ENCODE data around the gene PSKH1. TPM values are rescaled to one million over a fixed set of nuclear protein-coding genes. Genes with fewer than 3 reads are reported as not detected.
A peak's percentile ranks its signal among the peaks of the same experiment; 100 is the strongest.

Gene PSKH1
- total and polyA plus RNA-seq, 3 donors from 2014 or later: 47.7 to 66.8 (median 50.5) TPM

DNA sequence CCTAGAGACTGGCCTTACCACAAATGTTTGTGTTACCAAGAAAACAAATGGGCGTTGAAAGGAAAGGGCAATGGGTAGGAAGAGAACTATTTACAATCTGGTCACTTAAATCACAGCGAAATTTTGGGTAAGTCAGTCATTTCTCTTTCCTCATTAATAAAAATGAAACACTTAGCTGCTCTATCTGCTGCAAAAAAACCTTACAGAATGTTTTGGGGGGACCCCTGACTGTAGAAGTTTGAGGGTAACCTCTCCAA lies 47.1 kb upstream of the PSKH1 start:
- H3K9me3 ChIP-seq: no peaks in the 10 kb centered on the region
- H3K36me3 ChIP-seq (ENCODE audit: low read depth, missing control alignments): no peaks in the 10 kb centered on the region
- DNase-seq: no peak
- WGBS, 2 donors: 5 to 7% methylated on average over 2 of the region's 2 CpGs
- peak overlapping the region; percentile 88 for H3K4me3 ChIP-seq
- no peaks in the 10 kb centered on the region for H3K27me3 ChIP-seq
- H3K4me1 ChIP-seq: peaks cover 47% of the 10 kb centered on the region
- no peak for TF ChIP-seq POLR2A (IDR thresholded peaks at IDR 0.05)
- intact Hi-C loops (cut with DNase I; ENCODE audit: low total_unique reads): no loop called here
- H3K27ac ChIP-seq: peak overlapping the region; percentile 89 to 99

DNA sequence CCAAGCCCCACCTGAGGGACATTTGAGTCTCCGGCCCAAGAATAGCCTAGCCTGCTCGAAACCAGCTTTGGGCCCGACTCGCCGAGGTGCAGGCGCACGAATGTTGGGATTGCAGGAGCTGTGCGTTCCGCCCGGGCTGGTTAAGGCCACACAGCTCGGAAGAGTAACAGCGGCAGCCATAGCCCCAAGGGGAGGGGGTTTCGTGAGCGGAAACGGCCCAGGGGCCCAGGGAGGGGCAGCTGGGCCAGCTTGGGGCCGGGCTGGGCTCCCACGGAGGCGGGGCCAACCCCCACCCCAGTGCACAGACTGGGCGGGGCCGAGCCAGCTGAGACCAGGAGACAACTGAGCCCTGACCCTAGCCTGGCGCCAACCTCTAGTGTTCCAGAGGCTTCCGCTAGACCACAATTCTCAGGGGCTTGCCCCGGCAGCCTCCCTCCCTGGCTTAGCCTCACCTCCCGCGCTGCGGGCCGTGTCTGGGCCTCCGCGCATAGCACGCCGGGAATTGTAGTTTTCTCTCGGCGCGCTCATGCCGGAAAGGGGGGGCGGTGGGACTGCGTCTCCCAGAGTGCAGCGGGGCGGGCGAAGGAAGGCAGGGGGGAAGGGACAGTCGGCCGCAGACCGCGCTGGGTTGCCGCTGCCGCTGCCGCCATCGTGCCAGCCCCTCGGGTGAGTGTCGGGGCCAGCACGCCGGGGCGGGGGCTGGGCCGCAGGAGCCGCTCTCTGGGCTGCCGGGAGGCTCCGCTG lies 46.6 kb upstream of the PSKH1 start, which contains the start of gene NUTF2:
TSS of gene NUTF2 (plus strand) at position 614 of the 744 bp plus-strand sequence. CDS start 18,198 bp downstream, outside the sequence.
- Histone ChIP-seq H3K36me3 (ENCODE audit: low read depth, missing control alignments) (no peaks in the 10 kb centered on the region), H3K4me1 (peaks cover 47% of the 10 kb centered on the region), H3K27ac (peak within 1 kb of the TSS; percentile 89 to 99), H3K4me3 (peak within 1 kb of the TSS; percentile 88), H3K27me3 (no peaks in the 10 kb centered on the region), H3K9me3 (no peaks in the 10 kb centered on the region)
- WGBS, 2 donors: 1 to 6% methylated on average over 7 to 44 of the region's 57 CpGs
- intact Hi-C loops (cut with DNase I; ENCODE audit: low total_unique reads): no loop called here
- TF ChIP-seq, protein P1, sequence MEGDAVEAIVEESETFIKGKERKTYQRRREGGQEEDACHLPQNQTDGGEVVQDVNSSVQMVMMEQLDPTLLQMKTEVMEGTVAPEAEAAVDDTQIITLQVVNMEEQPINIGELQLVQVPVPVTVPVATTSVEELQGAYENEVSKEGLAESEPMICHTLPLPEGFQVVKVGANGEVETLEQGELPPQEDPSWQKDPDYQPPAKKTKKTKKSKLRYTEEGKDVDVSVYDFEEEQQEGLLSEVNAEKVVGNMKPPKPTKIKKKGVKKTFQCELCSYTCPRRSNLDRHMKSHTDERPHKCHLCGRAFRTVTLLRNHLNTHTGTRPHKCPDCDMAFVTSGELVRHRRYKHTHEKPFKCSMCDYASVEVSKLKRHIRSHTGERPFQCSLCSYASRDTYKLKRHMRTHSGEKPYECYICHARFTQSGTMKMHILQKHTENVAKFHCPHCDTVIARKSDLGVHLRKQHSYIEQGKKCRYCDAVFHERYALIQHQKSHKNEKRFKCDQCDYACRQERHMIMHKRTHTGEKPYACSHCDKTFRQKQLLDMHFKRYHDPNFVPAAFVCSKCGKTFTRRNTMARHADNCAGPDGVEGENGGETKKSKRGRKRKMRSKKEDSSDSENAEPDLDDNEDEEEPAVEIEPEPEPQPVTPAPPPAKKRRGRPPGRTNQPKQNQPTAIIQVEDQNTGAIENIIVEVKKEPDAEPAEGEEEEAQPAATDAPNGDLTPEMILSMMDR (IDR thresholded peaks at IDR 0.05): peak in 2 of 3 experiments; percentile 9 to 18
- TF ChIP-seq POLR2A (IDR thresholded peaks at IDR 0.05): no peak
- peak; percentile 96 for DNase-seq

DNA sequence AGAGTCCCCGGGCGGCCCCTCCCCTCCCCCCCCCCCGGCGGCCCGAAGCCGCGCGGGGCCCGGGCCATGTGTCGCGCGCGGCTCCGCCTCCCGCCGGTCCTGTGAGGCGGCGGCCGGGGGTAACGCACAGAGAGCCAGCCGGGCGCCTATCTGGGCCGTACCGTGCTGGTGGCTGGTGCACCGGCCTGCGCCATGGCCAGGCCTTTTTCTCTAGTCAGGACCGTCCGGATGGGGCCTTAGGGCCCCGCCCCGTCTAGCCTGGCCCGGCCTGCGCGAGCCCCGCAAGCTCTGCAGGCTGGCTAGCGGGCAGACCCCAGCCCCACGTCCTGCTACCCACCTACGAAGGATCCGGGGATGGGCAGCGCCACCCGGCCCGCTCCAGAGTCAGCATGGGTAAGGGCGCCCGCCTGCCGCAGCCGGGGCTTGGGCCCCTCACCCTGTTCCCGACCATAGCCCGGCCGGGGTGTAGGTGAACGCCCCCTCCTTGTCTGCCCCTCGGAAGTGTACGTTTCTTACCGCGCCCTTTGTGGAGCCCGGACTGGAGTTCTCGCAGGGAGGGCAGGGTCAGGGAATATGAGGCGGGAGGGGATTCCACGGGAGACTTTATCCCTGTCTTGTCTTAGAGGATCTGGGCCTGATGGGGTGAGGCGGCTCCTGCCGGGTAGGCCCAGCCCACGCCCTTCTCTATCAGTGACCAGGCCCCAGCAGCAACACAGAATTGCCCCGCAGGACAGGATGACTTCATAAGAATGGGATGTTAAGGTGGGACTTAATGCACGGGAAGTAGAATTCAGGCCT lies 45.8 kb upstream of the PSKH1 start, which contains the start of gene CENPT:
TSS of gene CENPT (minus strand) at position 630 of the 798 bp plus-strand sequence. CDS start 13,834 bp downstream, outside the sequence.
- peak within 1 kb of the TSS; percentile 89 to 99 for H3K27ac ChIP-seq

DNA sequence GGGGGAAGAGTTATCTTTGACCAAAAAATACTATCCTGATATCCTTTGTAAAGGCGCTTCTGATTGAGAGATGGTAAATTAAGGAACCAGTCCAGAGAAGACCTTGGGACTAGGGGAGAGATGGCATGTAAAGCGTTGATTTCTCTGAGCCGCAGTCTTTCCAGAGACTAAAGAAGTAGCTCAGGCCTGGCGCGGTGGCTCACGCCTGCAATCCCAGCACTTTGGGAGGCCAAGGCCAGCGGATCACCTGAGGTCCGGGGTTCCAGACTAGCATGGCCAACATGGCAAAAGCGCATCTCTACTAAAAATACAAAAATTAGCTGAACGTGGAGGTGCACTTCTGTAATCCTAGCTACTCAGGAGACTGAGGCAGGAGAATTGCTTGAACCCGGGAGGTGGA lies 44.9 kb upstream of the PSKH1 start:
- peaks cover 47% of the 10 kb centered on the region for H3K4me1 ChIP-seq
- no peaks in the 10 kb centered on the region for H3K36me3 ChIP-seq (ENCODE audit: low read depth, missing control alignments)
- TF ChIP-seq POLR2A (IDR thresholded peaks at IDR 0.05): no peak
- TF ChIP-seq, protein P1 (IDR thresholded peaks at IDR 0.05): no peak
- H3K27me3 ChIP-seq: no peaks in the 10 kb centered on the region
- peak overlapping the region; percentile 88 for H3K4me3 ChIP-seq
- 39 to 47% methylated on average over 11 of the region's 11 CpGs for WGBS, 2 donors
- intact Hi-C loops (cut with DNase I; ENCODE audit: low total_unique reads): no loop called here
- H3K9me3 ChIP-seq: no peaks in the 10 kb centered on the region
- DNase-seq: no peak
- peak overlapping the region; percentile 89 to 99 for H3K27ac ChIP-seq

More for the DNA sequence above, 45.8 kb upstream of the PSKH1 start, which contains the start of gene CENPT:
- peaks cover 47% of the 10 kb centered on the region for H3K4me1 ChIP-seq
- no peak for TF ChIP-seq POLR2A (IDR thresholded peaks at IDR 0.05)
- TF ChIP-seq, protein P1 (IDR thresholded peaks at IDR 0.05): no peak
- DNase-seq: peak; percentile 70
- no peaks in the 10 kb centered on the region for H3K27me3 ChIP-seq
- no peaks in the 10 kb centered on the region for H3K9me3 ChIP-seq
- peak within 1 kb of the TSS; percentile 88 for H3K4me3 ChIP-seq
- 0 to 1% methylated on average over 2 to 36 of the region's 62 CpGs for WGBS, 2 donors
- intact Hi-C loops (cut with DNase I; ENCODE audit: low total_unique reads): no loop called here
- no peaks in the 10 kb centered on the region for H3K36me3 ChIP-seq (ENCODE audit: low read depth, missing control alignments)

DNA sequence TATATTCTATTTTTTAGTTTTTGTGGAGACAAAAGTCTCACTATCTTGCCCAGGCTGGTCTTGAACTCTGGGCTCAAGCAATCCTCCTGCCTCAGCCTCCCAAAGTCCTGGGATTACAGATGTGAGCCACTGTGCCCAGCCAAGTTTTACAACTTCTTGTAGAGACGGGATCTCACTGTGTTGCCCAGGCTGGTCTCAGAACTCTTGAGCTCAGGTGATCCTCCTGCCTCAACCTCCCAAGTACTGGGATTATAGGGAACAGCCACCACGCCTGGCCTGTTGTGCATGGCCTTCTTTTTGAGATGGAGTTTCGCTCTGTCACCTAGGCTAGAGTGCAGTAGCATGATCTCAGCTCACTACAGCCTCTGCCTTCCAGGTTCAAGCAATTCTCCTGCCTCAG lies 39.4 kb upstream of the PSKH1 start:
- Histone ChIP-seq H3K36me3 (ENCODE audit: low read depth, missing control alignments) (no peaks in the 10 kb centered on the region), H3K27ac (no peak overlapping the region), H3K4me1 (peaks cover 33% of the 10 kb centered on the region), H3K4me3 (no peak overlapping the region), H3K9me3 (no peaks in the 10 kb centered on the region), H3K27me3 (no peaks in the 10 kb centered on the region)
- 82 to 97% methylated on average over 3 of the region's 3 CpGs for WGBS, 2 donors
- TF ChIP-seq, protein P1 (IDR thresholded peaks at IDR 0.05): no peak
- TF ChIP-seq POLR2A (IDR thresholded peaks at IDR 0.05): no peak
- DNase-seq: no peak
- intact Hi-C loops (cut with DNase I; ENCODE audit: low total_unique reads): no loop called here

Measured in testis (tissue), 3 donors.